ENCODE results near the gene SH2D3A.
"Not testable (repeated sequence)": the region's sequence is repeated elsewhere in the genome, so short reads cannot be mapped to it uniquely, and the experiment has no call there.

The SH2D3A gene

DNA sequence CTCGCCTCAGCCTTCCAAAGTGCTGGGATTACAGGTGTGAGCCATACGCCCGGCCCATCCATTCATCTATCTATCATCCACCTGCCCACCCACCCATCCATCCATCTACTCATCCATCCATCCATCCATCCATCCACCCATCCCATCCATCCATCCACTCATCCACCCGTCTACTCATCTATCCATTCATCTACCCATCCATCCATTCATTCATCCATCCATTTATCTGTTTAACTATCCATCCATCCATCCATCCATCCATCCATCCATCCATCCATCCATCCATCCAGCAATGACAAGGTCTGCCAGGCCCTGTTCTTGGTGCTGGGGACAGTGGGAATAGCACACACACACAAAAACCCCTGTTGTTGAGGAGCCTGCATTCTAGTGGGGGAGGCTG, 9.8 kb upstream of the SH2D3A start:
- Mint-ChIP-seq H3K27me3 (no peaks in the 10 kb centered on the region), H3K4me3 (peak overlapping the region; percentile 15 to 95), H3K4me1 (ENCODE audit: low read depth in 2 of 2) (peaks cover 51 to 69% of the 10 kb centered on the region in 2 donors), H3K9me3 (peaks cover 0 to 7% of the 10 kb centered on the region in 2 donors), H3K27ac (peak overlapping the region; percentile 88 to 96), H3K36me3 (ENCODE audit: insufficient read depth) (peaks cover 67% of the 10 kb centered on the region)
- DNase-seq (no peak), ATAC-seq (replicated peaks) (no peak)

DNA sequence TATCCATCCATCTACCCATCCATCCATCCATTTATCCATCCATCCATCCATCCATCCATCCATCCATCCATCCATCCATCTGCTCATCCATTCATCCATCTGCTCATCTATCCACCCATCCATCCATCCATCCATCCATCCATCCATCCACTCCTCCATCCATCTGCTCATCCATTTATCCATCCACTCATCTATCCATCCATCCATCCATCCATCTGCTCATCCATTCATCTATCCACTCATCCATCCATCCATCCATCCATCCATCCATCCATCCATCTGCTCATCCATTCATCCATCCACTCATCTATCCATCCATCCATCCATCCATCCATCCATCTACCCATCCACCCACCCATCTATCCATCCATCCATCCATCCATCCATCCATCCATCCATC, 8.8 kb upstream of the SH2D3A start:
- H3K27me3 Mint-ChIP-seq; ATAC-seq (replicated peaks); H3K9me3 Mint-ChIP-seq; DNase-seq: not testable (repeated sequence)
- Mint-ChIP-seq H3K36me3 (ENCODE audit: insufficient read depth) (peaks cover 57% of the 10 kb centered on the region), H3K27ac (peak overlapping the region; percentile 44 to 96), H3K4me1 (ENCODE audit: low read depth in 2 of 2) (peaks cover 50 to 69% of the 10 kb centered on the region in 2 donors), H3K4me3 (peak overlapping the region; percentile 6 to 95)

DNA sequence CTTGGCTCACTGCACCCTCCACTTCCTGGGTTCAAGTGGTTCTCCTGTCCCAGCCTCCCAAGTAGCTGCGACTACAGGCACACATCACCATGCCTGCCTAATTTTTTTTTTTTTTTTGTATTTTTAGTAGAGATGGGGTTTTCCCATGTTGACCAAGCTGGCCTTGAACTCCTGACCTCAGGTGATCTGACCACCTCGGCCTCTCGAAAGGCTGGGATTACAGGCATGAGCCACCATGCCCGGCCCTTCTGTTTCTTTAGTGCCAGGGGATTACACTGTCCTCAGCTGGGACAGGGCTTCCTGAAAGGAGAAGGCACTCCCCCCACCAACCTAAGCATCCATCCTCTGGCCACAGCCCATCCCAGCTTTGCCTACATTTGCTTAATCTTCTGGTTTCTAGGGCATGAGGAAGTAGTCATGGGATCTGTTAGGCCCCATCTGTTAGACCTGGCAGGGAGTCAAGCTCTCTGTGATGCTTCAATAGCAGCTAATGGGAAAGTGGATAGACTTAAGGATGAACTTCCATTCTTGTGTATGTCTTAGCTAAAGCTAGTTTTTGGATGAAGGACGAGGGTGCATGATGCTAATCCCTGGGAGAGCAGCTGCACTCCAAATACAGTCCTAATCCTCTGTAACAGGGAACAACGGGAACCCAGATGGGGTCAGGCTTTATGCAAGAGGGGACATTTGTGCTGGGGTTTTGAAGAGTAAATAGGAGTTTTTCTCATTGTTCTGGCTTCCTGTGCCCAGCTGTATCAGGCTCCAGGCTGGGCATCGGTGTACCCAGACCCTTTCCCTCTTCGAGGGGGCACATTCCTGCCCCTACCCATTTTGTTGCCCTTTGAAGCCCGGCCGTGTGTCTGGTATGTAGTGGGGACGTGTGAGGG, 7.8 kb upstream of the SH2D3A start:
- H3K4me3 Mint-ChIP-seq = peak overlapping the region; percentile 94 to 95
- ATAC-seq (replicated peaks) (no peak), DNase-seq (no peak)
- peaks cover 52% of the 10 kb centered on the region for H3K36me3 Mint-ChIP-seq (ENCODE audit: insufficient read depth)
- H3K9me3 Mint-ChIP-seq = peaks cover 0 to 7% of the 10 kb centered on the region in 2 donors
- peaks cover 51 to 63% of the 10 kb centered on the region in 2 donors for H3K4me1 Mint-ChIP-seq (ENCODE audit: low read depth in 2 of 2)
- peak overlapping the region; percentile 10 to 96 for H3K27ac Mint-ChIP-seq
- no peaks in the 10 kb centered on the region for H3K27me3 Mint-ChIP-seq

DNA sequence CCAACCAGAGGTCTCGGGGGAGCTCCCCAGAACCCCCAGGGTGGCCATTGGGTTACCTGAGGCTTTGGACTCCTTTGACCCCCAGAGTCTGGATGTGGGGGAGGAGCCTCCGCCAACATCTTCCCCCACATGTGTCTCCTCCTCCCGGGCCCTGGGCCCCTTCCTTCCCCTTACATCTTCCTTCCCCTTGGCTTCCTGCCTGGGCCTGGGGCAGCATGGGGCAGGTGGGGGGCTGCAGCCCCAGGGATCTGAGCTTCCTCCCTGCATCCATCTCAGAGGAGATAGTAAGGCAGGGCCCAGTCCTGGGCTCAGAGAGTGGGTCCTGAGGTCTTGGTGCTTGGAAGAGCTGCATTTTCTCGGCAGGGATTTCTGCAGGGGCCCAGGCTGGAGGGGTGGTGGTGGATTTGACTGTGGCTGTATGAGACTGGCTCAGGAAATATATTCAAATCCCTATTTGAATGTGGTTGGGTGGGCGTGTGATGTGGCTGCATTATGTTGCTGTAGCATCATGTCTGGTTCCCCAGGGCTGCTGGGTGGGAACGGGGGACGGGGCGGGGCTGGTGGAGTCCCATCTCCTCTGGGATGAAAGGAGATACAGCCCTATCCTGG, 6.2 kb upstream of the SH2D3A start:
- Mint-ChIP-seq H3K36me3 (ENCODE audit: insufficient read depth) (peaks cover 48% of the 10 kb centered on the region), H3K4me1 (ENCODE audit: low read depth in 2 of 2) (peaks cover 50 to 60% of the 10 kb centered on the region in 2 donors), H3K4me3 (peak overlapping the region; percentile 94 to 95), H3K9me3 (peaks cover 0 to 7% of the 10 kb centered on the region in 2 donors), H3K27me3 (no peaks in the 10 kb centered on the region), H3K27ac (peak overlapping the region; percentile 95 to 97)
- DNase-seq = peak in 1 of 3 experiments; percentile 30
- peak; percentile 25 for ATAC-seq (replicated peaks)

DNA sequence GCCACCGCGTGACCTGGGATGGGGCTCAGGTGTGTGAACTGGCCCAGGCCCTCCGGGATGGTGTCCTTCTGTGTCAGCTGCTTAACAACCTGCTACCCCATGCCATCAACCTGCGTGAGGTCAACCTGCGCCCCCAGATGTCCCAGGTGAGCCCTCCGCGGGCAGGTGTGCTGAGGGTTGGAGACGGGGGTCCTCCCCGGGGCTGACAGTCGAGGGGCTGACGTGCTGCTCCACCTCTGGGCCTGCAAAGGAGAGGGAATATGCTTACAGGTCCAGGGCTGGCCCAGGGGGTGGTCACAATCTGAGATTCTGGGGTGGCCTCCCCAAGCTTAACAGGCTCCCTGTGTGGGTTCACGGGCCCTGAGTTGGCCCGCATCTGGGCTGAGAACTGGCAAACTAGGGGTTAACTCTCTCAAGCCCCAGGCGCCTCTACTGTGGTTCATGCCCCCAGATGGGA, 5.7 kb upstream of the SH2D3A start:
- peaks cover 0 to 7% of the 10 kb centered on the region in 2 donors for H3K9me3 Mint-ChIP-seq
- H3K4me1 Mint-ChIP-seq (ENCODE audit: low read depth in 2 of 2) = peaks cover 50 to 60% of the 10 kb centered on the region in 2 donors
- H3K27me3 Mint-ChIP-seq = no peaks in the 10 kb centered on the region
- ATAC-seq (replicated peaks) (no peak), DNase-seq (no peak)
- peak overlapping the region; percentile 94 to 95 for H3K4me3 Mint-ChIP-seq
- H3K36me3 Mint-ChIP-seq (ENCODE audit: insufficient read depth) = peaks cover 42% of the 10 kb centered on the region
- H3K27ac Mint-ChIP-seq = peak overlapping the region; percentile 95 to 97

DNA sequence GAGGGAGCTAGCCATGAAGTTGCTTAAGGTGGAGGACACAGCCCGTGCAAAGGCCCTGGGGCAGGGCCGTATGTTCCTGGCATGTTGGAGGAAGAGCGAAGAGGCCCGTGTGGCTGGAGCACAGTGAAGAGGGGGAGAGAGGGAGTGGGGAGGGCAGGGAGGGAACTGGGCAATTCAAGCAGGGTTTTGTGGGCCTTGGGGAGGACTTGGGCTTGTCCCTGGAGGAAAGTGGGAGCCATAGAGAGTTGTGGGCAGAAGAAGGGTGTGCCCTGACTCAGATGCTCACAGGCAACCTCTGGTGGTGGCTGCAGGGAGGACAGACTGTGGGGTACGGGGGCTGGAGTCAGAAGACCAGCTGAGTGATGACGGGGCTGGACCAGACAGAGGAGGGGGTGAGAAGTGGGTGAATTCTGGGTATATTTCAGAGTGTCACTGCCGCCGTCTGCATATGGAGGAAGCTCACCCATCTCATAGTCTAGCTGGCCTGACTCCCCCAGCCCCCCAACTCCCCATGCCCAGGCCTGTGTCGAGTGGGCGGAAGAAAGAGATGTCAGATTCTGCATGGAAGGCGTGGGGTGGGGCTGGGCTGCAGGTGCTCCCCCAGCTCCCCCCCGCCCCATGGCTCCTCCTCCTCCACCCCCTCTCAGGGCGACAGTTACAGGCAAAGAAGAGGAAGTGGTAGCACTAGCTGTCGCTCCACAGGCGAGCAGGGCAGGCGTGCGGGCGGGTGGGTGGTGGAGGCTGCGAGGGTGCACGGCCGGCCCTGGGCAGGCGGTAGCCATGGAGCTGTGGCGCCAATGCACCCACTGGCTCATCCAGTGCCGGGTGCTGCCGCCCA, 5.0 kb upstream of the SH2D3A start, which contains the start of gene VAV1:
Gene VAV1 (plus strand): TSS at position 681 of the 838 bp plus-strand sequence. CDS start 100 bp downstream, at position 781.
- DNase-seq (peak; percentile 64 to 73 (median 70)), ATAC-seq (replicated peaks) (peak; percentile 53)
- Mint-ChIP-seq H3K4me1 (ENCODE audit: low read depth in 2 of 2) (peaks cover 50 to 59% of the 10 kb centered on the region in 2 donors), H3K27ac (peak within 1 kb of the TSS; percentile 95 to 97), H3K27me3 (no peaks in the 10 kb centered on the region), H3K36me3 (ENCODE audit: insufficient read depth) (peaks cover 43% of the 10 kb centered on the region), H3K4me3 (peak within 1 kb of the TSS; percentile 94 to 95), H3K9me3 (peaks cover 0 to 6% of the 10 kb centered on the region in 2 donors)

DNA sequence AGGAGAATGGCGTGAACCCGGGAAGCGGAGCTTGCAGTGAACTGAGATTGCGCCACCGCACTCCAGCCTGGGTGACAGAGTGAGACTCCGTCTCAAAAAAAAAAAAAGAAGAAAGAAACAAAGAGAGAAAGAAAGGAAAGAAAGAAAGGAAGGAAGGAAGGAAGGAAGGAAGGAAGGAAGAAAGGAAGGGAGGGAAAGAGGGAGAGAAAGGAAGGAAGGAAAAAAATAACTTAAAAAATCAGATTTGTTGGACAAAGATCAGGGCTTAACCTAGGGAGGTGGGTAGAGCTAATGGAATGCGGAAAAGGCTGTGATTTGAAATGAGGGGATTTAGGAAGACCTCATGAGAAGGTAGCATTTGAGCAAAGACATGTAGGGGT, 4.4 kb upstream of the SH2D3A start:
- H3K27ac Mint-ChIP-seq = peak overlapping the region; percentile 95 to 97
- ATAC-seq (replicated peaks); H3K9me3 Mint-ChIP-seq; DNase-seq; H3K27me3 Mint-ChIP-seq: not testable (repeated sequence)
- H3K4me1 Mint-ChIP-seq (ENCODE audit: low read depth in 2 of 2) = peaks cover 49 to 57% of the 10 kb centered on the region in 2 donors
- H3K36me3 Mint-ChIP-seq (ENCODE audit: insufficient read depth) = peaks cover 39% of the 10 kb centered on the region
- peak overlapping the region; percentile 94 to 95 for H3K4me3 Mint-ChIP-seq

DNA sequence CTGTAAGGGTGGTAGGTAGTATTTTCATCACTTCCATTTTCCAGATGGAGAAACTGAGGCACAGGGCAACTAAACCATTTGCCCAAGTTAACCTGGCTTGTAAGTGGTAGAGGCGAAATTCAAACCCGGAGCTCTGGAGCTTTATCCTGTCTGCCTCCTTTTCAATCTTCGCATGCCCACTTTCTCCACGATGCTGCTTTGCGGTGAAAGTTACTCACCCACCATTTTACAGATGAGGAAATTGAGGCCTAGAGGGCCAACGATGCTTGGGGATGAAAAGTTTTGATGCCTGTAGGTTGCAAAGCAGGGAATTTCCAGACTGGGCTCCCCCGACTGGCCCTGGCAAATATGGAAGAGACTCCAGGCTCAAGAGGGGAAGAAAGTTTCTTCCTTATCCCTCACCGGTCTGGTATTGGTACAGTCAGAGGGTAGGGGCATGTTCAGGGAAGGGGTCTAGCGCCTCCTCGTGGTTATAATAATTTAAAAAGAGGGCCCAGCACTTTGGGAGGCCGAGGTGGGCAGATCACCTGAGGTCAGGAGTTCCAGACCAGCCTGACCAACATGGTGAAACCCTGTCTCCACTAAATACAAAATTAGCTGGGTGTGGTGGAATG, 1.9 kb upstream of the SH2D3A start:
- no peak for ATAC-seq (replicated peaks)
- no peaks in the 10 kb centered on the region for H3K9me3 Mint-ChIP-seq
- H3K4me3 Mint-ChIP-seq = no peak overlapping the region
- H3K4me1 Mint-ChIP-seq (ENCODE audit: low read depth in 2 of 2) = peaks cover 41 to 44% of the 10 kb centered on the region in 2 donors
- H3K36me3 Mint-ChIP-seq (ENCODE audit: insufficient read depth) = peaks cover 27% of the 10 kb centered on the region
- no peaks in the 10 kb centered on the region for H3K27me3 Mint-ChIP-seq
- peak overlapping the region; percentile 18 to 44 for H3K27ac Mint-ChIP-seq
- DNase-seq = no peak

DNA sequence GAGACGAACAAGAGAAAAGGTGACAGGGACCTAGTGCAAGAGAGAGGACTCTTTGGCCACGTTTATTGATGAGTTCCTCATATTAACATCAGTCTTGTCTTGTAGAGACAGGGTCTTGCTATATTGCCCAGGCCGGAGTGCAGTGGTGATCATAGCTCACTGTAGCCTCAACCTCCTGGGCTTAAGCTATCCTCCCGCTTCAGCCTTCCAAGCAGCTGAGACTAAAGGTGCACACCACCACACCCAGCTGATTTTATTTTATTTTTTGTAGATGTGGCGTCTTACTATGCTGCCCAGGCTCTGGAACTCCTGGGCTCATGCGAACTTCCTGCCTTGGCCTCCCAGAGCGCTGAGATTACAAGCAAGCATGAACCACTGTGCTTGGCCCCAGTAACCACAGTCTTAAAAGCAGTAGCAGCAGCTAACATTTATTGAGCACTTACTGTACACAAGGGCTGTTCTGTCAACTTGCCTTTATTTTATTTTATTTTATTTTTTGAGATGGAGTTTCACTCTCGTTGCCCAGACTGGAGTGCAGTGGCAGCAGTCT, 1.1 kb upstream of the SH2D3A start:
- Mint-ChIP-seq H3K27me3 (no peaks in the 10 kb centered on the region), H3K4me3 (peak overlapping the region; percentile 84 to 86), H3K4me1 (ENCODE audit: low read depth in 2 of 2) (peaks cover 35 to 38% of the 10 kb centered on the region in 2 donors), H3K9me3 (no peaks in the 10 kb centered on the region), H3K36me3 (ENCODE audit: insufficient read depth) (peaks cover 28% of the 10 kb centered on the region), H3K27ac (peak overlapping the region; percentile 67 to 85)
- DNase-seq = no peak
- no peak for ATAC-seq (replicated peaks)

DNA sequence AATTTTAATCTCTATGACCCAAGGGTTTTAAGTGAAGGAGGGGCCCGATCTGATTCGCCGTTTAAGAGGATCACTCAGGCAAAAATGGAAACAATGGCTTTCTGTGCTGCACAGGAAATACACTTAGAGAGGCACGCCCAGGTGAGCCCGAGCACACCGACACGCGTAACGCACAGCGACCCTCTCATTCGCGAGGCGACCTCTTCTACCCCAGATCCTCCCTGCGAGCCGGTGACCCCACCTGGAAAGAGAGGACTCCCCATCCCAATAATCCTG, 216 bp downstream of the SH2D3A start:
- peak; percentile 40 for ATAC-seq (replicated peaks)
- Mint-ChIP-seq H3K4me1 (ENCODE audit: low read depth in 2 of 2) (peaks cover 30 to 32% of the 10 kb centered on the region in 2 donors), H3K27ac (peak overlapping the region; percentile 67 to 85), H3K27me3 (no peaks in the 10 kb centered on the region), H3K4me3 (peak overlapping the region; percentile 84 to 86), H3K36me3 (ENCODE audit: insufficient read depth) (peaks cover 30% of the 10 kb centered on the region), H3K9me3 (no peaks in the 10 kb centered on the region)
- no peak for DNase-seq

DNA sequence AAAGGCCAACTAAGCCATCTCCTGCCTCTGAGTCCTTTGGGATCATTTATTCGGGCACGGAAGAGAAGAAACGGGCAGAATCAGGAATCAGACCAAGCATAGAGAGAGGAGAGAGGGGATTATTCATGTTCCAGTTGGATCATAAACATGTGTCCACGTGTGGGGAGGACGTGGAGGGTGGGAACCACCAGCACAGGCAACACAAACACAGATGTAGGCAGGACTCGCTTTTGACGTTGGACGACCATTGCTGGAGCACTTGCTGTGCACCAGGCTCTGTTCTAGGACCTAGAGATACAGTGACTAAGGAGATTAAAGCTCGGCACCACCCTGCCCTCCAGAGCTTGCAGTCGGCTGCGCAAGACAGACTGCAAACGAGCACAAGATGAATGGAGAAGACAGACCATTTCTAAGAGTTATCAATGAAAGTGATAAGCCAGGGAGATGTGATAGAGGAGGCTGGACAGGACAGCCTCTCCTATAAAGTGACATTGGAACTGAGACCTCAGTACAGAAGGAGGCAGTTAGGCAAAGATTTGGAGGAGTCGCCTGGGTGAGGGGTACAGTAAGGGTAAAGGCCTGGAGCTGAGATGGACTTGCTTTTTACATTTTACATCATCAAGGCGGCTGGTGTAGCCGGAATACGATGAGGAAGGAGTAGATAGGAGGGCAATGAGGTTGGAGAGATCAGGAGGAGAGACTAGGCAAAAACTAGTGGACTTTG, 716 bp downstream of the SH2D3A start:
- H3K36me3 Mint-ChIP-seq (ENCODE audit: insufficient read depth) = peaks cover 30% of the 10 kb centered on the region
- ATAC-seq (replicated peaks) (no peak), DNase-seq (no peak)
- no peaks in the 10 kb centered on the region for H3K9me3 Mint-ChIP-seq
- H3K4me1 Mint-ChIP-seq (ENCODE audit: low read depth in 2 of 2) = peaks cover 26 to 29% of the 10 kb centered on the region in 2 donors
- no peaks in the 10 kb centered on the region for H3K27me3 Mint-ChIP-seq
- peak overlapping the region; percentile 84 to 86 for H3K4me3 Mint-ChIP-seq
- H3K27ac Mint-ChIP-seq = peak overlapping the region; percentile 67 to 85

DNA sequence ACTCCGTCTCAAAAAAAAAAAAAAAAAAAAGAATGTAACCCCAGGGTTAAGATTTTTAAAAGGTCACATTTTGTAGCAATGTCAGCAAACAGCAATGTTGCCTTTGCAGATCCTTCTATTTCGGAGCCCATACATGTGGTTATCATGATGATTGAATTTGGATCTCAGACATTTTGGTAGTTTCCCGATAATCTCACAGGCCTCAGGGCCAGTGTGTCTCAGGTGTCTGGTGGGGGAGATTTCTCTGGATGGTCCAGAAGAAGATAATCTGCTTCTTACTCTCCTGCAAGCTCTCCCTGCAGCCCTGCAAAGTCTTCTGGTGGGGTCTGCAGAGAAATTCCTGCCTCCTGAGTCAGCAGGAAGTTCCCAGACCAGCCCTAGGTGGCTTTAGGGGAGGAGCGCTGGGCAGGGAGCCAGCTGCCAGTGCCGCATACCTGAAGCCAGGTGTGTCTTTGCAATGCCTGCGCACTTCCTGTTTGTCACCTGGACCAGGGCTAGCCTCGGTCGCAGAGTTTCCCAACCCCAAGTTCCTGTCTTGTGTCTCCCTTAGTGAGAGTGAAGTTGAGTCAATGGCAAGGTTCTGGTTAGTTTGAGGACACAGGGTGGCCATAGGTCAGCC, 1.4 kb downstream of the SH2D3A start:
- H3K4me3 Mint-ChIP-seq = peak overlapping the region; percentile 84 to 86
- no peaks in the 10 kb centered on the region for H3K27me3 Mint-ChIP-seq
- ATAC-seq (replicated peaks) (no peak), DNase-seq (no peak)
- H3K36me3 Mint-ChIP-seq (ENCODE audit: insufficient read depth) = peaks cover 34% of the 10 kb centered on the region
- H3K4me1 Mint-ChIP-seq (ENCODE audit: low read depth in 2 of 2) = peaks cover 29% of the 10 kb centered on the region in 2 donors
- peak overlapping the region; percentile 67 to 85 for H3K27ac Mint-ChIP-seq
- H3K9me3 Mint-ChIP-seq = no peaks in the 10 kb centered on the region
